OCI-LY3 (cell line): ENCODE results near the gene RSPO3.

Experiments
- EZH2phosphoT487 ChIP-seq: fragments of 200-600 bp; shearing (Covaris generic); IDR thresholded peaks from 2 replicates; pipeline ENCODE4 v1.6.1; 2018; ENCODE audit warnings: antibody characterized with exemption, mixed run types, low read depth
- TF ChIP-seq, protein P1 (sequence below): fragments of 200-600, 300-600 bp; sonication (generic); IDR thresholded peaks from 2 replicates; pipeline ENCODE4 v1.5.1; 2014; ENCODE audit warnings: antibody characterized with exemption, low read length, low read depth

GRCh38 chr6:127134136-127134535 lies 15.7 kb downstream of the RSPO3 start:
- TF ChIP-seq, protein P1, sequence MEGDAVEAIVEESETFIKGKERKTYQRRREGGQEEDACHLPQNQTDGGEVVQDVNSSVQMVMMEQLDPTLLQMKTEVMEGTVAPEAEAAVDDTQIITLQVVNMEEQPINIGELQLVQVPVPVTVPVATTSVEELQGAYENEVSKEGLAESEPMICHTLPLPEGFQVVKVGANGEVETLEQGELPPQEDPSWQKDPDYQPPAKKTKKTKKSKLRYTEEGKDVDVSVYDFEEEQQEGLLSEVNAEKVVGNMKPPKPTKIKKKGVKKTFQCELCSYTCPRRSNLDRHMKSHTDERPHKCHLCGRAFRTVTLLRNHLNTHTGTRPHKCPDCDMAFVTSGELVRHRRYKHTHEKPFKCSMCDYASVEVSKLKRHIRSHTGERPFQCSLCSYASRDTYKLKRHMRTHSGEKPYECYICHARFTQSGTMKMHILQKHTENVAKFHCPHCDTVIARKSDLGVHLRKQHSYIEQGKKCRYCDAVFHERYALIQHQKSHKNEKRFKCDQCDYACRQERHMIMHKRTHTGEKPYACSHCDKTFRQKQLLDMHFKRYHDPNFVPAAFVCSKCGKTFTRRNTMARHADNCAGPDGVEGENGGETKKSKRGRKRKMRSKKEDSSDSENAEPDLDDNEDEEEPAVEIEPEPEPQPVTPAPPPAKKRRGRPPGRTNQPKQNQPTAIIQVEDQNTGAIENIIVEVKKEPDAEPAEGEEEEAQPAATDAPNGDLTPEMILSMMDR, result no peak
- TF ChIP-seq EZH2phosphoT487, result no peak
